DLD1 (cell line): ENCODE measurements around the gene GTF2F1.
"Not testable (repeated sequence)": the region's sequence is repeated elsewhere in the genome, so short reads cannot be mapped to it uniquely, and the experiment has no call there.

Experiments used
- in situ Hi-C: cut with HindIII; loops from 2 replicates; pipeline ENCODE4 v1.10.0; 2017; ENCODE audit warnings: low sequenced_read_pairs

The GTF2F1 gene, protein sequence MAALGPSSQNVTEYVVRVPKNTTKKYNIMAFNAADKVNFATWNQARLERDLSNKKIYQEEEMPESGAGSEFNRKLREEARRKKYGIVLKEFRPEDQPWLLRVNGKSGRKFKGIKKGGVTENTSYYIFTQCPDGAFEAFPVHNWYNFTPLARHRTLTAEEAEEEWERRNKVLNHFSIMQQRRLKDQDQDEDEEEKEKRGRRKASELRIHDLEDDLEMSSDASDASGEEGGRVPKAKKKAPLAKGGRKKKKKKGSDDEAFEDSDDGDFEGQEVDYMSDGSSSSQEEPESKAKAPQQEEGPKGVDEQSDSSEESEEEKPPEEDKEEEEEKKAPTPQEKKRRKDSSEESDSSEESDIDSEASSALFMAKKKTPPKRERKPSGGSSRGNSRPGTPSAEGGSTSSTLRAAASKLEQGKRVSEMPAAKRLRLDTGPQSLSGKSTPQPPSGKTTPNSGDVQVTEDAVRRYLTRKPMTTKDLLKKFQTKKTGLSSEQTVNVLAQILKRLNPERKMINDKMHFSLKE

DNA sequence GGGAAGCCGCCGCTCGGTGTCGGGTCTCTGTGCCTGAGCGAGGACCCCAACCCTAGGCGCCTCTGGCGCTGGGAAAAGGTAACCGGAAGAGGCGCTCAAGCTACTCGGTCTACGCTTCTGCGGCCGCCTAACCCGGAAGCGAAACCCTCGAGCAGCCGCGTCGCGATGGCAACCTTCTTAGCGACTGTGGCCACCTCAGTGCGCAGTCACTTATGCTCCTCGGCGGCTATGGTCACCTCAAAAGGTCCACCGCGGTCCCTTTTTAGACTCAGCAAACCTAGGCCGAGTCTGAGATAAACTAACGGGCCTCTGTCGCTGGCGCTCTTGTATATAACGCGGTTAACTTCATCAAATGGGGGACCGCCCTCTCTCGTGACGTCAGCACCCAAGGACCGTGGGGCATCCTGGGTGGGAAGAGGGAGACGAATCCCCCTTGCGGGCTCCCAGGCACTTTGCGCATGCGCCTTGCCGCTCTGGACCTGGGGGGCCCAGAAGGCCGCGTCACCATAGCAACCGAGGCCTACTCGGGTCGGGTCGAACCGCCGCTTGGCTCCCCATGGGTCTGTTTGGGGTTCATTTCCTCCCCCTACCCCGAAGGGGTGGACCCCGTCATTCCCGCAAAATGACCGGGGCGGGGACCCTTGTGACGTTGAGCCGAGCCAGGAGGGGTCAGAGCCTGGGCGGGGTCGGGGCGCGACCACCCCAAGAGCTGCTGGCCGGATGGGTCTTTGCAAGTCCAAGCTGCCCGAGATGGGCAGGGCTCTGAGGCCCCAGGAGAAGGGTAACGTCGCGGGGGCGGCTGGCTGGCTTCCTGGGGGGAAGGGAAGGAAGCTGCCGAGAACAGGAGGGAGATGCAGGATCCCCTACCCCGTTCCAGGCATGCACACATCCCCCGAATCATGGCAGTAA is at the start of gene GTF2F1:
TSS of gene GTF2F1 (minus strand) at position 91 of the 909 bp plus-strand sequence. CDS start 169 bp downstream, outside the sequence.
- in situ Hi-C loops: no loop called here

- in situ Hi-C loops: no loop called here
Measured at GRCh38 chr19:6442087-6442688, 49.2 kb upstream of the GTF2F1 start.

GRCh38 chr19:6440905-6441304 is 47.9 kb upstream of the GTF2F1 start:
- in situ Hi-C loops: no loop called here

GRCh38 chr19:6439743-6440142 is 46.8 kb upstream of the GTF2F1 start:
- in situ Hi-C loops: no loop called here

DNA sequence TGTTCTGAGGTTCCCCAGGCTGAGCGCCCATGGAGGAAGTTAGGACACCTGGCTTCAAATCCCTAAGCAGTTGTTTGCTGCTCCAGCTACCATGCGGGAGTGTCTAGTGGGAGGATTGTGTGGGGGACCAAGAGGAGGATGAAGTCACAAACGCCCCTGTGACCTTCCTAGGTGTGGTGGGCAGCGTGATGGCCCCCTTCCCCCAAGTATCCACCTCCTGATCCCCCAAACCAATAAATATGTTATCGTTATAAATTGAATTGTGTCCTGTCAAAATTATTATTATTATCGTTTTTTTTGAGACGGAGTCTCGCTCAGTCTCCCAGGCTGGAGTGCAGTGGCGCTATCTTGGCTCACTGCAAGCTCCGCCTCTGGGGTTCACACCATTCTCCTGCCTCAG is 40.7 kb upstream of the GTF2F1 start, which contains the start of gene SLC25A41:
TSS of gene SLC25A41 (minus strand) at position 101 of the 400 bp plus-strand sequence. CDS start at position 31, 70 bp downstream.
- in situ Hi-C loops: no loop called here

DNA sequence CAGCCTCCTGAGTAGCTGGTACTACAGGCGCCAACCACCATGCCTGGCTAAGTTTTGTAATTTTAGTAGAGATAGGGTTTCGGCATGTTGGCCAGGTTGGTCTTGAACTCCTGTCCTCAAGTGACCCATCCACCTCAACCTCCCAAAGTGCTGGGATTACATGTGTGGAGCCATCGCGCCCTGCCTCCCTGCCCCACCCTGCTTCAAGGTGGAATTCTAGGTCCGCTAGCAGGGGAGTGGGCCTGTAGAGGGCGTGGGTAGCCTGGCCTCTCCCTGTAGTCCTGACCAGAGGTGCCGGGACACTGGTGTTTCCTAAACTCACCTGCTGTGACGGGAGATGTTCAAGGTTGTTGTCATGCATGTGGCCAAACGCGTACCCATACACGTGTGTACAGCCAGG is 40.2 kb upstream of the GTF2F1 start:
- in situ Hi-C loops: no loop called here

- in situ Hi-C loops: no loop called here
Measured at GRCh38 chr19:6431891-6432290, 38.9 kb upstream of the GTF2F1 start.

DNA sequence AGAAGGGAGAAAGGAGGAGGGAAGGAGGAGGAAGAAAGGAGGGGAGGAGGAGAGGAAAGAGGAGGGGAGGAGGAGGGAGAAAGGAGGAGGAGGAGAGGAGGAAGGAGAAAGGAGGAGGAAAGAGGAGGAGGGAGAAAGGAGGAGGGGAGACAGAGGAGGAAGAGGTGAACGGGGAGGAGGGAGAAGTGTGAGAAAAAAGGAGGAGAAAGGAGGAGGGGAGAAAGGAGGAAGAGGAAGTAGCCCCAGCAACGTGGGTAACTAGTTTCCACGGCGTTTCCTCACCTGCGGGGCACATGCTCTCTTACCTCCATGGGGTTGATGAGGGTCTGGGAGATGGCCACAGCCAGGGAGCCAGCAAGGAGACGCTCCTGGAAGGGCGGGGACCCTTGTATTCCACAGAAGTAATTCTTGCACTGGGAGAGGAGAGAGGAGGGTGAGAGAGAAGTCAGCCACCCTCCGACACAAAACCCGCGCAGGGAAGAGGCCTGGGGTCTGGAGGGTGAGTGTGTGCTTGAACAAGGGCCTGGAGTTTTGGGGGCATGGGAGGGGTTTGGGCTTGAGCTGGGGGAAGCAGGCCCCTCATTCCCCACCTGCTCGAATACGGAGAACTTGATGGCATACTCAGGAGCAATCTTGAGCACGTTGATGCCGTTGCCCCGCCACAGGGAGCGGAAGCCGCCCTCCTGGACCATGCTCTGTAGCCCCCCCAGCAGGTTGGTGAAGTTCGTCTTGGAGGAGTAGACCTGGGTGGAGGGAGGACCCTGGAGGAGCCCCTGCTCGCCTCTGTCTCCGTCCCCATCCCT is 36.7 kb upstream of the GTF2F1 start:
- in situ Hi-C loops: no loop called here

DNA sequence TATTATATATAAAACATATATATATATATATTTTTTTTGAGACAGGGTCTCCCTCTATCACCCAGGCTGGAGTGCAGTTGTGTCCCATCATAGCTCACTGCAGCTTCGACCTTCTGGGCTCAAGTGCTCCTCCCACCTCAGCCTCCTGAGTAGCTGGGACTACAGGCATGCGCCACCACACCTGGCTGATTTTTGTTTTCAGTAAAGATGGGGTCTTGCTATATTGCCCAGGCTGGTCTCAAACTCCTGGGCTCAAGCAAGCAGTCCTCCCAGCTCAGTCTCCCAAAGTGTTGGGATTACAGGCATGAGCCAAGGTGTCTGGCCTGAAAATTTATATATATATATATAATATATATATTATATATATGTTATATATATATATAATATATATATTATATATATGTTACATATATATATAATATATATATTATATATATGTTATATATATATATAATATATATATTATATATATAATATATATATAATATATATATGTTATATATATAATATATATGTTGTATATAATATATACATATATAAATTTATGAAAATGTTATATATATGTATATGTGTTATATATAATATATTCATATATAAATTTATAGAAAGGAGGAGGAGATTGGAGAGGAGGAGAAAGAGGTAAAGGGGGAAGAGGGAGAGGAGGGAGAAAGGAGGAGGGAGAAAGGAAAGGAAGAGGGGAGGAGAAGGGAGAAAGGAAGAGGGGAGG is 35.9 kb upstream of the GTF2F1 start:
- in situ Hi-C loops: not testable (repeated sequence)

- in situ Hi-C loops: no loop called here
Measured at GRCh38 chr19:6427131-6427530, 34.2 kb upstream of the GTF2F1 start.

DNA sequence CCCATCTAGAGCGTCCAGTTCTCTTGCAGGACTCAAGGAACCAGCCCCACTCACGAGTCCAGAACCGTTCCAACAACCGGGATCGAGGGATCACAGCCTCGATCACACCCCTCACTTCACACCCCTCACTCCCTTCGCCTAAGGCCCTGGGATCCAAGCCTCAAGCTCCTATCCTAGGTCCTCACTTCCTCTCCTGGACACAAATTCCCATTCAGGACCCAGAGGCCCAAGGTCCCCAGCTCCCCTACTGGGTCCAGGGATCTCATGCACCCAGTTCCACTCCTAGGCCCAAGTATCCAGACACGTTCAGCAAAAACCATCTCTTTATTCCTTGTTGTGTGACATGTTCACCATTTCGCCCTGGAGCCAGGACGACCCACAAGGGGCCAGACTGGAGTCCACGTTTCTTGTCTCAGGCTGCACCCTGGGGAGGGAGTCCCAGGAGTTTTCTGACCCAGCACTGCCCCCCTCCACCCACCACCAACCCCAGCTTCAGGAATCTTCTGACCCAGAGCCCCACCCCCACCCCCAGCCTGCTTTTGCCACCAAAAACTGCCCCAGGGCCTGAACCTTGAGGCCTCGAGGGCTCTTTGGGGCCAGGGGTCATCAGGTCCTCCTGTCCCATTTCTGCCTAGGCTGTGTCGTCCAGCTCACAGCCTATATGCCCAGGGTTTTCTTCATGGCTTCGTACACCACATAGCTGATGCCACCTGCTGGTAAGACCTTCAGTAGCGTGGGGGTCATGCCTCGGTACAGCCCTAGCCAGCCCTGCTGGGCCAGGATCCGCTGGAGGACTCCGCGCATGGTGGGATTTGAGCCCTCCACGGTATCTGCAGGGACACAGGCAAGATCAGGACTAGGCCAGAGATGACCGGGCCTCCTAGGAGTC is 33.0 kb upstream of the GTF2F1 start:
- in situ Hi-C loops: no loop called here

- in situ Hi-C loops: no loop called here
Measured at GRCh38 chr19:6424939-6425731, 32.2 kb upstream of the GTF2F1 start.

DNA sequence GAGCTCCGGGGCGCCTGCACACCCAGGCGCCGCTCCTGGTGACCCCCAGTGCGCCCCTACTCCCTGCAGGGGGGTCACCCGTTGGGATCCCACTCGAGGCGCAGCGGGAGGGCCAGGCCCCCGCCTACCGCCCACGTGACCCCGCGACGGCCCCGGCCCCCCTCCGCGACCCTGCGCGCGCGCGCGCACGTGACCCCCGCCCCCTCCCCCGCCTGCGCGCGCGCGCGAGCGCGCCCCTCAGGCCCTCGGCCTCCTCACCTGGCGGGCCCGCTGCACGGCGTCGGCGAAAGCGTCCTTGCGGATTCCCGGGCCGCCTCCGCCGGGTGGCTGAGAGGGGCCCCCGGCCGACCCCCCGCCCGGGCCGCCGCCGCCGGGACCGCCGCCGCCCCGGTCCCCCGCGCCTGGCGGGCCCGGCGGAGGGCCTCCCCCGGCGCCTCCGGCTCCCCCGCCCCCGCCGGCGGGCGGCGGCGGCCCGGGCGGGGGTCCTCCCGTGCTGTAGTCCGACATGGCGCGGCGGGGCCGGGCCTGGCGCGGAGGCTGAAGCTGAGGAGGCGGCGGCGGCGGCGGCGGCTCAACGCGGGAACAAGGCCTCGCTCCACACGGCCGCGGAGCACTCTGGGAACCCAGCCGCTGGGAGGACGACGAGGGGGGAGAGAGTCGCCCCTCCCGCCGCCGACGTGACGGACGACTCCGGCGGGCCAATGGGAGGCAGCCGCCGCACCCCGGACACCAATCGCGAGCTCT is 31.4 kb upstream of the GTF2F1 start, which contains the start of gene KHSRP:
TSS of gene KHSRP (minus strand) at position 617 of the 744 bp plus-strand sequence. CDS start at position 507, 110 bp downstream.
- in situ Hi-C loops: no loop called here

DNA sequence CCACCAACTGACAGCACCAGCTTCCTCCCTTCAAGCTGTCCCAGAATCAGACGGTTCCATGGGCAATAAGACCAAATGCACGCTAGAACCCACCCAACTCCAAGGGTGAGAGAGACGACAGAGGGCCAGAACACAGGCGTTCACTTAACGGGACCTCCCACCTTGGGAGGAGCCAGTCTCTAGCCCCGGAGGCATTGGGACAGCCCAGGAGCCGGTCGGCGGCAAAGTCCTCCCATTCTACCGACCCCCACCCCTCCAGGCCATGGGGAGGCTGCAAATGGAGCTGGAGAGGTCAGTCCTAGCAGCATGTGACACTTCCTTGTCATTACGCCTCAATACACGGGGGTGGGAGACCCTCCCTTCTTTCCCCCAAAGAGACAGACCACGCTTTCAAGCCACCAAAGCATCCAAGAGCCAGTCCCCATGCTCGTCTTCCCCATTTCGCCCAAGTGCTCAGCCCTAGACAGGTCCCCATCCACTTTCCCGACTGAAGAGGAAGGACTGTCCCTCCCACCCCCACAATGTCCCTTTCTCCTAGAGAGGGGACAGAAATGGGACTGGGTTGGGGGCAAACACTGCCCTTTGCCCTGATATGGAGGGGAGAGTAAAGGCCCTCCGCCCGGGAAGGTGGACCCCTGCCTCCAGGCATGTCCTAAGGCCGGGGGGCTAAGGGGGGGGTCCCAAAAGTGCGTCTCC is 30.7 kb upstream of the GTF2F1 start:
- in situ Hi-C loops: no loop called here

DNA sequence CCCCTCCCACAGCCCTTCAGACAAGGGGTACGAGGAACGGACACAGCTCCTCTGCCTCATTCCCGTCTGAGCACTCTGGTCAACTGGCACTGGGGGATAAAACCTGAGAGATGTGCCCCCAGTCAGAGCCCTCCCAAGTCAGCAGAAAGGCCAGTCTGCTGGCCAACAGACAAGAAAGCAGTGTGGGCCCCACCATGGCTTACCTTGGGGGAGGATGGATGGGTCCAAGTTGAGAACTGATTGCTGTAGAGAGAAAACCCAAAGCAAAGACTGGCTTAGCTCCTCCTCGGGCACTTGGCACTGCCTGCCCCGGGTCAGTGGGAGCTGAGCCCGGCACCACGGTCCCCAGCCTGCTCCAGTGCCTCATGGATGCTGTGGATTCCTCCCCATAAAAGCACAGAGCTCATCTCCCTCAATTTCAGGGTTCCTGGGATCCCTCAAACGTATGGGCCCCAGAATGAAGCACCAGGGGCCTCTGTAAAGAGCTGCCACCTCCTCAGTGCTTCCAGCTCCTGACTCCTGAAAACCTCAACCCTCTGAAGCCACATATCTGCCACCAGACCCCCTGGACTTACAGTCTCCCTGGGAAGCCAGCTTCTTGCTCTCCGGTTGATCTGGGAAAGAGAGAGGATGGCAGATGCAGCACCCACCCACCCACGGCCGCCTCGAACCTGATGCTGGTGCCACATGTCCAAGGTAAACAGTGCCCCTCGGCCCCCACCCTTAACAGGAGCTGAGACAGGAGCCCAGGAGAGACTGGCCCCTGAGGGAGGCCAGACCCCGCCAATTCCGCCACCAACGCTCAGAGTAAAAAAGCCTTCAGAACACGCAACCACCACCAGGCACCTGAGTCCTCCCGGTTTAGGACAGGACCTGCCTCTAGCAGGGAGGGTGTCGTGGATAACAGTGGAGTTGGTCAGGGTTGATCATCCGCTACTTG is 28.4 kb upstream of the GTF2F1 start:
- in situ Hi-C loops: no loop called here
